Activated T-helper 2 cell treated with anti-CD3 and anti-CD28 coated beads, Interferon-gamma antibody, Interleukin-2, Interleukin-4, amounts not matched to agents 10 μg/mL and 5 μg/mL and 100 μg/mL, durations not matched to agents 14 hours and 24 hours and 36 hours (primary cell): ENCODE measurements around the gene CDC14B. TPM values are rescaled to one million over a fixed set of nuclear protein-coding genes. Genes with fewer than 3 reads are reported as not detected.
"Not testable (repeated sequence)": the region's sequence is repeated elsewhere in the genome, so short reads cannot be mapped to it uniquely, and the experiment has no call there.

ENCODE experiments used
- DNase-seq: peaks from one replicate; pipeline ENCODE4 v3.0.0; 2021; ENCODE audit warnings: low spot score
- H3K27ac Mint-ChIP-seq: one replicate; pipeline ENCODE4 v1.8.0; 2021; ENCODE audit warnings: mixed read lengths
- H3K27me3 Mint-ChIP-seq: one replicate; pipeline ENCODE4 v1.8.0; 2021; ENCODE audit warnings: low read depth, mixed read lengths
- H3K36me3 Mint-ChIP-seq: one replicate; pipeline ENCODE4 v1.8.0; 2021; ENCODE audit warnings: low read depth, mixed read lengths
- H3K4me1 Mint-ChIP-seq: one replicate; pipeline ENCODE4 v1.8.0; 2021; ENCODE audit warnings: low read depth, mixed read lengths
- H3K4me3 Mint-ChIP-seq: one replicate; pipeline ENCODE4 v1.8.0; 2021; ENCODE audit warnings: low read depth, mild to moderate bottlenecking, moderate library complexity, mixed read lengths
- H3K9me3 Mint-ChIP-seq: one replicate; pipeline ENCODE4 v1.8.0; 2021; ENCODE audit warnings: mixed read lengths
- intact Hi-C: fragments of 100-400 bp; cut with micrococcal nuclease; formaldehyde crosslinking; loops from one replicate; pipeline ENCODE4 v1.15.1; 2023
- total RNA-seq: library from RNA; stranded (reverse); gene quantifications from 2 replicates; pipeline ENCODE4 v1.2.3, GENCODE V29; 2022

CDC14B gene
- total RNA-seq, 1 donor from 2014 or later, result 6.5 TPM

GRCh38 chr9:96543131-96543530 lies 76.5 kb downstream of the CDC14B start:
- H3K36me3 Mint-ChIP-seq, H3K9me3 Mint-ChIP-seq, H3K27me3 Mint-ChIP-seq, intact Hi-C loops, DNase-seq, H3K4me3 Mint-ChIP-seq, H3K27ac Mint-ChIP-seq, H3K4me1 Mint-ChIP-seq: not testable (repeated sequence)

DNA sequence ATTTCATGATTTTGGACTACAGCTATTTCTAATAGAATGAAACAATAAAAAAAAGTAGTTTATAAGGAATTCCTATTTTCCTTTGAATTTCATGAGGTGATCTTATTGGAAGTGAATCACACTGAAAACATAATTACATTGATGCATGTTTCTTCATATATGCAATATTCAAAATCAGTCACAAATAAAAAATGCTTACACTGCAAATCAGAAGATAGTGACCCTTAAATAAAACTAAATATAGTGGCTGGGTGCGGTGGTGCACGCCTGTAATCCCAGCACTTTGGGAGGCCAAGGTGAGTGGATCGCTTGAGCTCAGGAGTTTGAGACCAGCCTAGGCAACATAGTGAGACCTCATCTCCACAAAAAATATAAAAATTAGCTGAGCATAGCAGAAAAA lies 79.5 kb downstream of the CDC14B start:
- intact Hi-C loops, result no loop called here
- no peaks in the 10 kb centered on the region for H3K4me1 Mint-ChIP-seq
- no peak overlapping the region for H3K4me3 Mint-ChIP-seq
- no peaks in the 10 kb centered on the region for H3K9me3 Mint-ChIP-seq
- DNase-seq, result no peak
- H3K36me3 Mint-ChIP-seq, result no peaks in the 10 kb centered on the region
- H3K27ac Mint-ChIP-seq, result no peak overlapping the region
- peaks cover 2% of the 10 kb centered on the region for H3K27me3 Mint-ChIP-seq

DNA sequence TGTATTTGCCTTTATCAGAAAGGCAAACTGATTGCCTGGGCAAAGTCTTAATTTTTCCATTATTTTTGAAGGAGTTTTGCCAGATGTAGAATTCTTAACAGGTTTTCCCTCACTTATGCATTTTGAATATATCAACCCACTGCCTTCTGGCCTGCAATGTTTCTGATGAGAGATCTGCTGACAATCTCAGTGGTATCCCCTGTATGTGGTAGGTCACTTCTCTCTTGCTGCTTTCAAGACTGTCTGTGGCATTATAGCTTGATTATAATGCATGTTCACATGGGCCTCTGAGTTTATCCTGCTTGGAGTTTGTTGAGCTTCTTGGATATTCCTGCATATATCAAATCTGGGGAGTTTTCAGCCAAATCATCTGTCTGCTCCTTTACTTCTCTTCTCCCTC lies 87.5 kb downstream of the CDC14B start:
- Mint-ChIP-seq H3K4me3 (no peak overlapping the region), H3K4me1 (no peaks in the 10 kb centered on the region), H3K9me3 (peaks cover 9% of the 10 kb centered on the region), H3K27me3 (peaks cover 2% of the 10 kb centered on the region), H3K27ac (no peak overlapping the region), H3K36me3 (peaks cover 5% of the 10 kb centered on the region)
- intact Hi-C loops, result no loop called here
- DNase-seq, result no peak

- Mint-ChIP-seq H3K9me3 (no peaks in the 10 kb centered on the region), H3K27ac (no peak overlapping the region), H3K4me1 (peaks cover 9% of the 10 kb centered on the region), H3K4me3 (no peak overlapping the region), H3K27me3 (no peaks in the 10 kb centered on the region), H3K36me3 (no peaks in the 10 kb centered on the region)
- intact Hi-C loops, result no loop called here
- no peak for DNase-seq
Measured at GRCh38 chr9:96524764-96525163, 94.9 kb downstream of the CDC14B start.

- peaks cover 9% of the 10 kb centered on the region for H3K4me1 Mint-ChIP-seq
- intact Hi-C loops, result no loop called here
Measured at GRCh38 chr9:96524045-96524444, 95.6 kb downstream of the CDC14B start.

GRCh38 chr9:96523374-96523773 lies 96.3 kb downstream of the CDC14B start:
- peaks cover 9% of the 10 kb centered on the region for H3K4me1 Mint-ChIP-seq
- intact Hi-C loops, result no loop called here
- no peak overlapping the region for H3K27ac Mint-ChIP-seq
- no peaks in the 10 kb centered on the region for H3K27me3 Mint-ChIP-seq
- DNase-seq, result no peak
- H3K4me3 Mint-ChIP-seq, result no peak overlapping the region
- H3K9me3 Mint-ChIP-seq, result no peaks in the 10 kb centered on the region
- H3K36me3 Mint-ChIP-seq, result no peaks in the 10 kb centered on the region

More at GRCh38 chr9:96524045-96524444, 95.6 kb downstream of the CDC14B start:
- Mint-ChIP-seq H3K27ac (no peak overlapping the region), H3K36me3 (no peaks in the 10 kb centered on the region), H3K4me3 (no peak overlapping the region), H3K27me3 (no peaks in the 10 kb centered on the region), H3K9me3 (no peaks in the 10 kb centered on the region)
- no peak for DNase-seq

GRCh38 chr9:96522366-96522765 lies 97.3 kb downstream of the CDC14B start:
- no peak overlapping the region for H3K27ac Mint-ChIP-seq
- no peak for DNase-seq
- H3K36me3 Mint-ChIP-seq, result no peaks in the 10 kb centered on the region
- no peaks in the 10 kb centered on the region for H3K9me3 Mint-ChIP-seq
- no peak overlapping the region for H3K4me3 Mint-ChIP-seq
- intact Hi-C loops, result no loop called here
- H3K4me1 Mint-ChIP-seq, result peaks cover 9% of the 10 kb centered on the region
- H3K27me3 Mint-ChIP-seq, result no peaks in the 10 kb centered on the region

GRCh38 chr9:96519787-96520186 lies 99.9 kb downstream of the CDC14B start:
- Mint-ChIP-seq H3K4me3 (no peak overlapping the region), H3K27me3 (no peaks in the 10 kb centered on the region), H3K9me3 (no peaks in the 10 kb centered on the region), H3K4me1 (peaks cover 9% of the 10 kb centered on the region), H3K27ac (no peak overlapping the region), H3K36me3 (no peaks in the 10 kb centered on the region)
- DNase-seq, result no peak
- intact Hi-C loops, result no loop called here

DNA sequence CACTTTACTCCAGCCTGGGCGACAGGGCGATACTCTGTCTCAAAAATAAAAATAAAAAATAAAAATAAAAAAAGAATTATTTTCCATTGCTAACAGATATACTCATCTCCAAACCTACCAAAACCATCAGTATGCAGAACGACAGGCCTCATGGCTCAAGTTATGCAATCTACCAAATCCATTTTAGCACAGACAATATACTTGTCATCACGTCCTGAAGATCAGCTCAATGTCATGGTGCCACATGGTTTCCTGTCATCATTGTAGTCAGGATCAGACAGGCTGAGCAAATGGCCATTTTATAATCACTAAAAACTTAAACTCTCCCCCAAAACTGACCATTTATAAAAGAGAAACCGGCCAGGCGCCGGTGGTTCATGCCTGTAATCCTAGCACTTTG lies 100.5 kb downstream of the CDC14B start:
- no peak overlapping the region for H3K4me3 Mint-ChIP-seq
- no peak for DNase-seq
- intact Hi-C loops, result no loop called here
- peaks cover 9% of the 10 kb centered on the region for H3K4me1 Mint-ChIP-seq
- H3K36me3 Mint-ChIP-seq, result no peaks in the 10 kb centered on the region
- no peak overlapping the region for H3K27ac Mint-ChIP-seq
- H3K9me3 Mint-ChIP-seq, result no peaks in the 10 kb centered on the region
- H3K27me3 Mint-ChIP-seq, result no peaks in the 10 kb centered on the region

GRCh38 chr9:96515621-96516470 lies 103.8 kb downstream of the CDC14B start:
- H3K4me3 Mint-ChIP-seq, result no peak overlapping the region
- no peaks in the 10 kb centered on the region for H3K36me3 Mint-ChIP-seq
- H3K27ac Mint-ChIP-seq, result no peak overlapping the region

GRCh38 chr9:96514800-96515158 lies 104.9 kb downstream of the CDC14B start:
- intact Hi-C loops, result no loop called here
- Mint-ChIP-seq H3K27ac (no peak overlapping the region), H3K27me3 (no peaks in the 10 kb centered on the region), H3K4me1 (peaks cover 1% of the 10 kb centered on the region), H3K36me3 (no peaks in the 10 kb centered on the region), H3K9me3 (no peaks in the 10 kb centered on the region), H3K4me3 (no peak overlapping the region)
- DNase-seq, result no peak

More at GRCh38 chr9:96515621-96516470, 103.8 kb downstream of the CDC14B start:
- no peaks in the 10 kb centered on the region for H3K4me1 Mint-ChIP-seq
- intact Hi-C loops, result no loop called here
- H3K27me3 Mint-ChIP-seq, result no peaks in the 10 kb centered on the region
- H3K9me3 Mint-ChIP-seq, result no peaks in the 10 kb centered on the region
- no peak for DNase-seq

DNA sequence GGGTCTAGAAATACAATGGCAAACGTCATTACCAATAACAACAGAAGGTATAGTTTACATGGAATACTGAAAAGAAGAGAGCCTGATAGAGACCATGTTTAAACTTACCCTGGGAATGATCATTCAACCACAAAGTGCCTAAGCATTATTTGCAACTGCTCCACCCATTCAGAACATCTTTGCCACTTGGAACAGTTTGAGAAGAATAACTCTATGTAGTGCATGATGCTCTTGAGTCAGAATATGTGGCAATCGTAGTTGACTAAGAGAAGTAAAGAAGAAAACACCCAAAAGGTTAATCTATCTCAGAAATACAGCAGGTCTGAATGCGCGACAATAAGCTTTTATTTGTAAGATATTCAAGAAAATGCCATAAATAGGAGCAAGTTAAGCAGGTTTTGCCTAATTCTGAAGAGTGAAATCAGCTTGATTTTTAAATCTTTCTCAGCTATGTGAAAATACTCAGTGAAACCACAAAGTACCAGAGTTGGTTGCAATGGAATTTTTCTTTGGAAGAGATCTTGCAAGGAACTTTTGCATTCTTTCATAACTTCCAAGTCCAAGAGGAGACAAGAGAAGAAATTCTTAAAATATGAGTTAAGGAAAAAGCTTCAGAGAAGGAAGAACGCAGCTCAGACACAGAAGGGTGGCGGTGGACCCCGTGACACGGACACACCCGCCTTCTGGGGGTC lies 105.4 kb downstream of the CDC14B start:
- H3K9me3 Mint-ChIP-seq, result no peaks in the 10 kb centered on the region
- intact Hi-C loops, result no loop called here
- peaks cover 1% of the 10 kb centered on the region for H3K4me1 Mint-ChIP-seq
- H3K27me3 Mint-ChIP-seq, result no peaks in the 10 kb centered on the region
- no peak for DNase-seq
- H3K36me3 Mint-ChIP-seq, result no peaks in the 10 kb centered on the region
- no peak overlapping the region for H3K4me3 Mint-ChIP-seq
- no peak overlapping the region for H3K27ac Mint-ChIP-seq

GRCh38 chr9:96513622-96514021 lies 106.0 kb downstream of the CDC14B start:
- DNase-seq, result no peak
- H3K4me1 Mint-ChIP-seq, result peaks cover 1% of the 10 kb centered on the region
- intact Hi-C loops, result no loop called here
- no peaks in the 10 kb centered on the region for H3K9me3 Mint-ChIP-seq
- no peaks in the 10 kb centered on the region for H3K27me3 Mint-ChIP-seq
- no peak overlapping the region for H3K4me3 Mint-ChIP-seq
- no peak overlapping the region for H3K27ac Mint-ChIP-seq
- H3K36me3 Mint-ChIP-seq, result no peaks in the 10 kb centered on the region
